Fibroblast of lung (primary cell): ENCODE data around the gene SORL1. TPM values are rescaled to one million over a fixed set of nuclear protein-coding genes. Genes with fewer than 3 reads are reported as not detected.

Experiments
- DNase-seq, 2 donors: peaks; one replicate each; pipeline versions ENCODE4 v3.0.0 to v3.0.0-alpha.2; 2010; ENCODE audit warnings: low read depth in 2 of 2
- H2AFZ ChIP-seq: 2 replicates; pipeline ENCODE4 v1.5.1; 2012; ENCODE audit warnings: low read length, control low read depth, inconsistent platforms
- H3K27ac ChIP-seq: 2 replicates; pipeline ENCODE4 v1.5.1; 2011; ENCODE audit warnings: low read length, control low read depth; ENCODE audit not compliant: insufficient read depth
- H3K27me3 ChIP-seq: 2 replicates; pipeline ENCODE4 v1.5.1; 2011; ENCODE audit warnings: mild to moderate bottlenecking, low read length; ENCODE audit not compliant: control insufficient read depth, insufficient read depth
- H3K36me3 ChIP-seq: 2 replicates; pipeline ENCODE4 v1.5.1; 2011; ENCODE audit warnings: low read length; ENCODE audit not compliant: control insufficient read depth, insufficient read depth
- H3K4me1 ChIP-seq: 2 replicates; pipeline ENCODE4 v1.5.1; 2011; ENCODE audit warnings: low read length; ENCODE audit not compliant: control insufficient read depth, insufficient read depth; ENCODE audit errors: extremely low read depth
- H3K4me2 ChIP-seq: 2 replicates; pipeline ENCODE4 v1.5.1; 2011; ENCODE audit warnings: low read length, control low read depth; ENCODE audit not compliant: insufficient read depth; ENCODE audit errors: extremely low read depth
- H3K4me3 ChIP-seq, 4 experiments: fragments of 200-600 bp in 1 of 4; sonication (generic) in 1 of 4; replicated peaks in 1 of 4; 2 replicates each; pipeline ENCODE4 v1.5.1; 2011 to 2016; ENCODE audit warnings: low read length in 4 of 4, low read depth in 3 of 4, mild to moderate bottlenecking in 3 of 4, control low read depth in 2 of 4, inconsistent platforms in 1 of 4, mixed read lengths in 1 of 4; ENCODE audit not compliant: insufficient read depth in 1 of 4; ENCODE audit errors: control extremely low read depth in 1 of 4
- H3K79me2 ChIP-seq: 2 replicates; pipeline ENCODE4 v1.5.1; 2012; ENCODE audit warnings: mild to moderate bottlenecking, low read length, inconsistent platforms; ENCODE audit not compliant: control insufficient read depth, insufficient read depth
- H3K9ac ChIP-seq: 2 replicates; pipeline ENCODE4 v1.5.1; 2011; ENCODE audit warnings: mild to moderate bottlenecking, low read length, control low read depth; ENCODE audit not compliant: insufficient read depth
- H3K9me3 ChIP-seq: 2 replicates; pipeline ENCODE4 v1.5.1; 2012; ENCODE audit warnings: low read depth, low read length; ENCODE audit not compliant: control insufficient read depth, insufficient read depth
- H4K20me1 ChIP-seq: 2 replicates; pipeline ENCODE4 v1.5.1; 2011; ENCODE audit warnings: low read length; ENCODE audit not compliant: control insufficient read depth, insufficient read depth; ENCODE audit errors: extremely low read depth
- EZH2 ChIP-seq: IDR thresholded peaks from 2 replicates; pipeline ENCODE4 v1.5.1; 2012; ENCODE audit warnings: low read length, control low read depth, mild to moderate bottlenecking; ENCODE audit errors: missing control alignments
- polyA plus RNA-seq, 2 donors: library from polyadenylated mRNA; depleted of rRNA in 1 of 2; stranded (reverse) in 1 of 2; unstranded in 1 of 2; fragments of >200 nt; gene quantifications; 2 replicates each; pipeline ENCODE4 v1.2.1, GENCODE V29; 2011 to 2012; ENCODE audit warnings: missing spikeins in 1 of 2
- total RNA-seq: library from RNA; depleted of rRNA; stranded (reverse); fragments of >200 nt; gene quantifications from 2 replicates; pipeline ENCODE4 v1.2.1, GENCODE V29; 2014
- TF ChIP-seq, protein P1 (sequence below), 2 donors: IDR thresholded peaks in 1 of 2; conservative IDR thresholded peaks in 1 of 2; 1 replicate in 1 of 2; 2 replicates in 1 of 2; pipeline ENCODE4 v1.5.1; 2011 to 2012; ENCODE audit warnings: low read length in 2 of 2, control low read depth in 1 of 2, inconsistent platforms in 1 of 2, low read depth in 1 of 2, mild to moderate bottlenecking in 1 of 2

SORL1 gene
- total and polyA plus RNA-seq, 2 donors (not counting 1 experiment from before 2014, with no cell fraction given), result 0.58 to 10.9 TPM

DNA sequence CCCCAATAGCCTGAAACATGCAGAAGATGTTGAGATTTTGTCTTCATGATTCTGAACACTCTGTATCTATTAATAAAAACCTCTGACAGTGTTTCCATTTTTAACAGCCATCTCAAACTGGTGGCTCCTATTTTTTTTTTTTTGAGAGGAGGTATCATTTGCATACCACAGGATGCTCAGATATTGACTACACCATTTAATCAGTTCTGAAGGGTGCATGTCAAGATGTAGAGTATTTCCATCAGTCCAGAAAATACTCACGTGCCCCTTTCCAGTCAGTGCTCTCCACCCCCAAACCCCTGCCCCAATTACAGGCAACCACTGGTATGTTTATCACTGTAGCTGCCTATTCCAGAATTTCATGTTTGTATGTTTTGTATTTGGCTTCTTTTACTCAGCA, 85.9 kb downstream of the SORL1 start:
- Histone ChIP-seq H2AFZ (no peak overlapping the region), H3K27me3 (no peaks in the 10 kb centered on the region), H3K27ac (no peak overlapping the region), H4K20me1 (no peaks in the 10 kb centered on the region), H3K9ac (no peak overlapping the region), H3K4me1 (no peaks in the 10 kb centered on the region), H3K9me3 (no peaks in the 10 kb centered on the region), H3K36me3 (no peaks in the 10 kb centered on the region), H3K4me2 (no peak overlapping the region), H3K79me2 (no peaks in the 10 kb centered on the region), H3K4me3 (no peak overlapping the region)
- no peak for DNase-seq
- no peak for TF ChIP-seq EZH2
- TF ChIP-seq, protein P1, sequence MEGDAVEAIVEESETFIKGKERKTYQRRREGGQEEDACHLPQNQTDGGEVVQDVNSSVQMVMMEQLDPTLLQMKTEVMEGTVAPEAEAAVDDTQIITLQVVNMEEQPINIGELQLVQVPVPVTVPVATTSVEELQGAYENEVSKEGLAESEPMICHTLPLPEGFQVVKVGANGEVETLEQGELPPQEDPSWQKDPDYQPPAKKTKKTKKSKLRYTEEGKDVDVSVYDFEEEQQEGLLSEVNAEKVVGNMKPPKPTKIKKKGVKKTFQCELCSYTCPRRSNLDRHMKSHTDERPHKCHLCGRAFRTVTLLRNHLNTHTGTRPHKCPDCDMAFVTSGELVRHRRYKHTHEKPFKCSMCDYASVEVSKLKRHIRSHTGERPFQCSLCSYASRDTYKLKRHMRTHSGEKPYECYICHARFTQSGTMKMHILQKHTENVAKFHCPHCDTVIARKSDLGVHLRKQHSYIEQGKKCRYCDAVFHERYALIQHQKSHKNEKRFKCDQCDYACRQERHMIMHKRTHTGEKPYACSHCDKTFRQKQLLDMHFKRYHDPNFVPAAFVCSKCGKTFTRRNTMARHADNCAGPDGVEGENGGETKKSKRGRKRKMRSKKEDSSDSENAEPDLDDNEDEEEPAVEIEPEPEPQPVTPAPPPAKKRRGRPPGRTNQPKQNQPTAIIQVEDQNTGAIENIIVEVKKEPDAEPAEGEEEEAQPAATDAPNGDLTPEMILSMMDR (conservative IDR thresholded peaks at IDR 0.05 in 1 of 2, IDR thresholded peaks at IDR 0.05 in 1 of 2; ENCODE audit: low read depth in 1 of 2, low read length in 2 of 2), result no peak

DNA sequence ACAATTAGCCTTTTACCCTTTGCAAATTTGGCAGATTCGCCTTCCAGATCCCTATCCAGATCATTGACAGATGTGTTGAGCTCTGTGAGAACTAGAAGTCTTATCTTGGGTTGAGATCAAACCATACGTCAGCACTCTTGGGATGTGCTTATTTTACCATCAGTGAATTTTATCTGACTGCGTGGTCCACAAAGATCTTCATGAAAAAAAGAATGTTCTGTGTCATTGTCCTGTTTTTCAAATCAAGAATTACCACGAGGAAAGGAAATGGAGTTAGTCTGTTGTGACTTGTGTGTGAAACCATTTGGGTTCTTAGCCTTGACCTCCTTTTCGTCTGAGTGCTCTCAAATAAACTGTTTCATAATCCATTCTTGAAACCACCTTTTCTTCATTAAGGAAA, 86.9 kb downstream of the SORL1 start:
- Histone ChIP-seq H4K20me1 (no peaks in the 10 kb centered on the region), H3K9me3 (no peaks in the 10 kb centered on the region), H3K27ac (no peak overlapping the region), H3K4me1 (no peaks in the 10 kb centered on the region), H3K27me3 (no peaks in the 10 kb centered on the region), H3K4me2 (no peak overlapping the region), H2AFZ (no peak overlapping the region), H3K36me3 (no peaks in the 10 kb centered on the region), H3K9ac (no peak overlapping the region), H3K79me2 (no peaks in the 10 kb centered on the region), H3K4me3 (no peak overlapping the region)
- TF ChIP-seq, protein P1 (conservative IDR thresholded peaks at IDR 0.05 in 1 of 2, IDR thresholded peaks at IDR 0.05 in 1 of 2; ENCODE audit: low read depth in 1 of 2, low read length in 2 of 2), result no peak
- no peak for TF ChIP-seq EZH2
- DNase-seq, result no peak

DNA sequence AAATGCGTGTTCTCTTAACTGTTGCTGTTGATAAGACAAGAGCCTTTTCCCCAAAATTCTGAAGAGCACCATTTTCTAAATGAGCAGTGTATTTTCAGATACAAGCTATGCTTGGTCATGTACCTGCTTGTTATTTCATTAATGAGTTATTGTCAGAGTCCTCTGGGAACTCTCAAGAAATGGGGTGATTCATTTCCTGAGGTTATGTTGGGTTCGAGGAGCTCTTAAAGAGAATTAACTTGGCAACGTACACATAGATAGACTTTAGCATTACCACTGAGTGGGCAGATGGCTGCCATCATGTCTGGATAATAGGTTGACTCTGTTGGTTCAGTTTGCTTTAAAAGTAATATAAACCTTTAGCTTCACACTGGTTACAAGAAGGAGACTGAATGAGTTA, 88.5 kb downstream of the SORL1 start:
- no peak overlapping the region for H3K9ac ChIP-seq
- no peaks in the 10 kb centered on the region for H4K20me1 ChIP-seq
- no peak overlapping the region for H3K4me2 ChIP-seq
- TF ChIP-seq EZH2, result no peak
- TF ChIP-seq, protein P1 (conservative IDR thresholded peaks at IDR 0.05 in 1 of 2, IDR thresholded peaks at IDR 0.05 in 1 of 2; ENCODE audit: low read depth in 1 of 2, low read length in 2 of 2), result no peak
- H3K79me2 ChIP-seq, result no peaks in the 10 kb centered on the region
- H3K27me3 ChIP-seq, result no peaks in the 10 kb centered on the region
- H3K4me3 ChIP-seq, result no peak overlapping the region
- no peaks in the 10 kb centered on the region for H3K4me1 ChIP-seq
- DNase-seq, result peak in 1 of 2 donors; percentile 51
- no peaks in the 10 kb centered on the region for H3K9me3 ChIP-seq
- no peaks in the 10 kb centered on the region for H3K36me3 ChIP-seq
- H3K27ac ChIP-seq, result no peak overlapping the region
- no peak overlapping the region for H2AFZ ChIP-seq
